ENCODE data around the gene OAT. TPM values are rescaled to one million over a fixed set of nuclear protein-coding genes. Genes with fewer than 3 reads are reported as not detected.

Gene OAT
- total RNA-seq, 1 donor, result 74.1 TPM

- Histone ChIP-seq H3K4me3 (ENCODE audit: low read length) (no peak overlapping the region), H3K4me1 (ENCODE audit: insufficient read depth, low read length) (no peaks in the 10 kb centered on the region)
Measured at GRCh38 chr10:124425227-124425962, 6.7 kb upstream of the OAT start.

GRCh38 chr10:124423813-124424212 is 5.1 kb upstream of the OAT start:
- Histone ChIP-seq H3K4me1 (ENCODE audit: insufficient read depth, low read length) (peaks cover 5% of the 10 kb centered on the region), H3K4me3 (ENCODE audit: low read length) (no peak overlapping the region), H3K27me3 (ENCODE audit: insufficient read depth, low read length) (peaks cover 13% of the 10 kb centered on the region), H3K9me3 (ENCODE audit: low read depth, low read length) (no peaks in the 10 kb centered on the region)

More at GRCh38 chr10:124425227-124425962, 6.7 kb upstream of the OAT start:
- Histone ChIP-seq H3K9me3 (ENCODE audit: low read depth, low read length) (no peaks in the 10 kb centered on the region), H3K27me3 (ENCODE audit: insufficient read depth, low read length) (peaks cover 13% of the 10 kb centered on the region)

- Histone ChIP-seq H3K9me3 (ENCODE audit: low read depth, low read length) (no peaks in the 10 kb centered on the region), H3K4me1 (ENCODE audit: insufficient read depth, low read length) (peaks cover 11% of the 10 kb centered on the region), H3K27me3 (ENCODE audit: insufficient read depth, low read length) (peaks cover 13% of the 10 kb centered on the region), H3K4me3 (ENCODE audit: low read length) (no peak overlapping the region)
Measured at GRCh38 chr10:124422742-124423141, 4.0 kb upstream of the OAT start.

GRCh38 chr10:124420254-124420653 is 1.5 kb upstream of the OAT start:
- Histone ChIP-seq H3K4me3 (ENCODE audit: low read length) (no peak overlapping the region), H3K4me1 (ENCODE audit: insufficient read depth, low read length) (peaks cover 20% of the 10 kb centered on the region), H3K9me3 (ENCODE audit: low read depth, low read length) (no peaks in the 10 kb centered on the region), H3K27me3 (ENCODE audit: insufficient read depth, low read length) (peaks cover 9% of the 10 kb centered on the region)

GRCh38 chr10:124419635-124420034 is 912 bp upstream of the OAT start:
- no peak overlapping the region for H3K4me3 ChIP-seq (ENCODE audit: low read length)
- peaks cover 20% of the 10 kb centered on the region for H3K4me1 ChIP-seq (ENCODE audit: insufficient read depth, low read length)
- peaks cover 9% of the 10 kb centered on the region for H3K27me3 ChIP-seq (ENCODE audit: insufficient read depth, low read length)
- no peaks in the 10 kb centered on the region for H3K9me3 ChIP-seq (ENCODE audit: low read depth, low read length)

- no peaks in the 10 kb centered on the region for H3K9me3 ChIP-seq (ENCODE audit: low read depth, low read length)
- peaks cover 20% of the 10 kb centered on the region for H3K4me1 ChIP-seq (ENCODE audit: insufficient read depth, low read length)
- H3K27me3 ChIP-seq (ENCODE audit: insufficient read depth, low read length), result peaks cover 9% of the 10 kb centered on the region
- peak overlapping the region; percentile 56 for H3K4me3 ChIP-seq (ENCODE audit: low read length)
Measured at GRCh38 chr10:124417895-124418725, 613 bp downstream of the OAT start.

- Histone ChIP-seq H3K4me1 (ENCODE audit: insufficient read depth, low read length) (peaks cover 20% of the 10 kb centered on the region), H3K4me3 (ENCODE audit: low read length) (no peak overlapping the region), H3K27me3 (ENCODE audit: insufficient read depth, low read length) (peaks cover 5% of the 10 kb centered on the region), H3K9me3 (ENCODE audit: low read depth, low read length) (no peaks in the 10 kb centered on the region)
Measured at GRCh38 chr10:124416733-124417132, 2.0 kb downstream of the OAT start.

- H3K4me1 ChIP-seq (ENCODE audit: insufficient read depth, low read length), result peaks cover 20% of the 10 kb centered on the region
- H3K4me3 ChIP-seq (ENCODE audit: low read length), result no peak overlapping the region
- H3K27me3 ChIP-seq (ENCODE audit: insufficient read depth, low read length), result peaks cover 1% of the 10 kb centered on the region
- no peaks in the 10 kb centered on the region for H3K9me3 ChIP-seq (ENCODE audit: low read depth, low read length)
Measured at GRCh38 chr10:124415210-124415609, 3.5 kb downstream of the OAT start.

- H3K4me3 ChIP-seq (ENCODE audit: low read length), result no peak overlapping the region
- H3K9me3 ChIP-seq (ENCODE audit: low read depth, low read length), result no peaks in the 10 kb centered on the region
- H3K4me1 ChIP-seq (ENCODE audit: insufficient read depth, low read length), result peaks cover 16% of the 10 kb centered on the region
- no peaks in the 10 kb centered on the region for H3K27me3 ChIP-seq (ENCODE audit: insufficient read depth, low read length)
Measured at GRCh38 chr10:124414076-124414475, 4.6 kb downstream of the OAT start.

GRCh38 chr10:124409696-124410095 is 9.0 kb downstream of the OAT start:
- H3K4me3 ChIP-seq (ENCODE audit: low read length), result no peak overlapping the region

GRCh38 chr10:124408357-124408756 is 10.4 kb downstream of the OAT start:
- H3K4me3 ChIP-seq (ENCODE audit: low read length), result no peak overlapping the region
- H3K9me3 ChIP-seq (ENCODE audit: low read depth, low read length), result no peaks in the 10 kb centered on the region
- peaks cover 4% of the 10 kb centered on the region for H3K4me1 ChIP-seq (ENCODE audit: insufficient read depth, low read length)
- H3K27me3 ChIP-seq (ENCODE audit: insufficient read depth, low read length), result no peaks in the 10 kb centered on the region

More at GRCh38 chr10:124409696-124410095, 9.0 kb downstream of the OAT start:
- Histone ChIP-seq H3K27me3 (ENCODE audit: insufficient read depth, low read length) (no peaks in the 10 kb centered on the region), H3K9me3 (ENCODE audit: low read depth, low read length) (no peaks in the 10 kb centered on the region), H3K4me1 (ENCODE audit: insufficient read depth, low read length) (no peaks in the 10 kb centered on the region)

- H3K4me3 ChIP-seq (ENCODE audit: low read length), result no peak overlapping the region
- no peaks in the 10 kb centered on the region for H3K27me3 ChIP-seq (ENCODE audit: insufficient read depth, low read length)
- H3K4me1 ChIP-seq (ENCODE audit: insufficient read depth, low read length), result peaks cover 6% of the 10 kb centered on the region
- no peaks in the 10 kb centered on the region for H3K9me3 ChIP-seq (ENCODE audit: low read depth, low read length)
Measured at GRCh38 chr10:124407456-124407855, 11.3 kb downstream of the OAT start.

GRCh38 chr10:124403548-124403947 is 15.2 kb downstream of the OAT start:
- Histone ChIP-seq H3K4me1 (ENCODE audit: insufficient read depth, low read length) (peaks cover 6% of the 10 kb centered on the region), H3K4me3 (ENCODE audit: low read length) (no peak overlapping the region), H3K27me3 (ENCODE audit: insufficient read depth, low read length) (no peaks in the 10 kb centered on the region), H3K9me3 (ENCODE audit: low read depth, low read length) (no peaks in the 10 kb centered on the region)

GRCh38 chr10:124402273-124402672 is 16.4 kb downstream of the OAT start:
- Histone ChIP-seq H3K4me1 (ENCODE audit: insufficient read depth, low read length) (peaks cover 6% of the 10 kb centered on the region), H3K9me3 (ENCODE audit: low read depth, low read length) (no peaks in the 10 kb centered on the region), H3K27me3 (ENCODE audit: insufficient read depth, low read length) (no peaks in the 10 kb centered on the region)

GRCh38 chr10:124401633-124402032 is 17.1 kb downstream of the OAT start:
- Histone ChIP-seq H3K9me3 (ENCODE audit: low read depth, low read length) (no peaks in the 10 kb centered on the region), H3K4me1 (ENCODE audit: insufficient read depth, low read length) (peaks cover 6% of the 10 kb centered on the region), H3K27me3 (ENCODE audit: insufficient read depth, low read length) (no peaks in the 10 kb centered on the region), H3K4me3 (ENCODE audit: low read length) (no peak overlapping the region)

More at GRCh38 chr10:124402273-124402672, 16.4 kb downstream of the OAT start:
- no peak overlapping the region for H3K4me3 ChIP-seq (ENCODE audit: low read length)
